Colonic mucosa (tissue), 4 donors: ENCODE results near the gene RNF5. TPM values are rescaled to one million over a fixed set of nuclear protein-coding genes. Genes with fewer than 3 reads are reported as not detected.

Experiments used
- DNase-seq: peaks from one replicate; pipeline ENCODE4 v3.0.0-alpha.2; 2020
- H3K27ac ChIP-seq: fragments of 200-600 bp; one replicate; pipeline ENCODE4 v1.8.0; 2021
- H3K27me3 ChIP-seq: fragments of 200-600 bp; one replicate; pipeline ENCODE4 v1.8.0; 2021
- H3K36me3 ChIP-seq: fragments of 200-600 bp; one replicate; pipeline ENCODE4 v1.8.0; 2021
- H3K4me1 ChIP-seq: fragments of 200-600 bp; one replicate; pipeline ENCODE4 v1.8.0; 2021; ENCODE audit warnings: mild to moderate bottlenecking
- H3K4me3 ChIP-seq: fragments of 200-600 bp; one replicate; pipeline ENCODE4 v1.8.0; 2021
- H3K9ac ChIP-seq, 2 donors: one replicate each; pipeline ENCODE4 v1.7.0; 2013; ENCODE audit warnings: control low read depth in 2 of 2, low read depth in 2 of 2, low read length in 2 of 2
- H3K9me3 ChIP-seq: fragments of 200-600 bp; one replicate; pipeline ENCODE4 v1.8.0; 2021
- intact Hi-C: fragments of 100-400 bp; cut with DNase I; formaldehyde crosslinking; loops from one replicate; pipeline ENCODE4 v1.14.1; 2022
- total RNA-seq, 2 donors: library from RNA; stranded (reverse); fragmentation: NEBNext Ultra II Directional in 1 of 2; extraction: Animal tissue kit (Norgen Biotek cat#: 25700) in 1 of 2; gene quantifications; one replicate each; pipeline ENCODE4 v1.2.1, GENCODE V29; 2021
- TF ChIP-seq, protein P1 (sequence below): fragments of 200-600 bp; IDR thresholded peaks from one replicate; pipeline ENCODE4 v1.8.0; 2022; ENCODE audit warnings: antibody characterized with exemption, mild to moderate bottlenecking
- donor health status: healthy.
- donor health status: DM: no; HTN: no; CAD: no.
- donor health status: DM: no; HTN: no; CAD: no.

The RNF5 gene, protein sequence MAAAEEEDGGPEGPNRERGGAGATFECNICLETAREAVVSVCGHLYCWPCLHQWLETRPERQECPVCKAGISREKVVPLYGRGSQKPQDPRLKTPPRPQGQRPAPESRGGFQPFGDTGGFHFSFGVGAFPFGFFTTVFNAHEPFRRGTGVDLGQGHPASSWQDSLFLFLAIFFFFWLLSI
- total RNA-seq = 10 to 100 TPM; 75.8 to 87.4 TPM

DNA sequence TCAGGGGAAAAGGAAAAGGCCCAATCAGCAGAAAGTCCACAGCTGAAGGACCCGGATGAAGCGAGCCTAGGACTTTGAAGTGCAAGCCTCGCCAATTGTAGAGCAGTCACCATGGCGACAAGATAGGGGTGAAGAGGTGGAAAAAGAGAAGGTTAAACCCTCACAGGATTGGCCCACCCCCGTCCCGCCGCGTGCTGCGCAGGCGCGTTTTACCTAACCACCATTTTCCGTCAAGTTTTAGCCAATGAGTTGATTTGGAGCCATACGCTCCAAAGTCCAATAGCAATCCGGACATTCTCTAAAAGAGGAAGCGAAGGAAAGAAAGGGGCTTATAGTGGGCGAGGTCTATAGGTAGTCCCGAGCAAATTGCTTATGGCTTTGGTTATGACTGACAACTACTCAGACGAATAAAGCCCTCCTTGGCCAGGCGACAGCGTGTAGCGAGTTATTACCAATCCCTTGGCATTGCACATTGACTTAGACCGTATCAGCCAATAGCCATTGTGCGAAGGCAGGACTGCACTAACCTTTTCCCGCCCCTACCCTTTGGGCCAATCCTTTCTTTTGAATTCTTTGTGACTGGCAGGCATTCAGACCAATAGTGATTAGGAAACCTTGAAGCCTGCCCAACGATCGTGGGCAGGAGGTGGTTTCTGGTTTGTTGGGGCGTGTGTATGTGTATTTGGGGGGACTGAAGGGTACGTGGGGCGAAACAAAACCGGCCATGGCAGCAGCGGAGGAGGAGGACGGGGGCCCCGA lies at the start of gene RNF5:
RNF5 (plus strand) TSS at position 618 of the 759 bp plus-strand sequence; CDS start at position 725, 107 bp downstream.
- H3K9ac ChIP-seq = peak within 1 kb of the TSS; percentile 90
- peak within 1 kb of the TSS; percentile 94 for H3K27ac ChIP-seq
- H3K4me3 ChIP-seq = peak within 1 kb of the TSS; percentile 77
- intact Hi-C loops = no loop called here
- peaks cover 19% of the 10 kb centered on the region for H3K4me1 ChIP-seq
- H3K27me3 ChIP-seq = no peaks in the 10 kb centered on the region
- no peaks in the 10 kb centered on the region for H3K9me3 ChIP-seq
- peak; percentile 99 for DNase-seq
- TF ChIP-seq, protein P1, sequence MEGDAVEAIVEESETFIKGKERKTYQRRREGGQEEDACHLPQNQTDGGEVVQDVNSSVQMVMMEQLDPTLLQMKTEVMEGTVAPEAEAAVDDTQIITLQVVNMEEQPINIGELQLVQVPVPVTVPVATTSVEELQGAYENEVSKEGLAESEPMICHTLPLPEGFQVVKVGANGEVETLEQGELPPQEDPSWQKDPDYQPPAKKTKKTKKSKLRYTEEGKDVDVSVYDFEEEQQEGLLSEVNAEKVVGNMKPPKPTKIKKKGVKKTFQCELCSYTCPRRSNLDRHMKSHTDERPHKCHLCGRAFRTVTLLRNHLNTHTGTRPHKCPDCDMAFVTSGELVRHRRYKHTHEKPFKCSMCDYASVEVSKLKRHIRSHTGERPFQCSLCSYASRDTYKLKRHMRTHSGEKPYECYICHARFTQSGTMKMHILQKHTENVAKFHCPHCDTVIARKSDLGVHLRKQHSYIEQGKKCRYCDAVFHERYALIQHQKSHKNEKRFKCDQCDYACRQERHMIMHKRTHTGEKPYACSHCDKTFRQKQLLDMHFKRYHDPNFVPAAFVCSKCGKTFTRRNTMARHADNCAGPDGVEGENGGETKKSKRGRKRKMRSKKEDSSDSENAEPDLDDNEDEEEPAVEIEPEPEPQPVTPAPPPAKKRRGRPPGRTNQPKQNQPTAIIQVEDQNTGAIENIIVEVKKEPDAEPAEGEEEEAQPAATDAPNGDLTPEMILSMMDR = no peak
- peaks cover 4% of the 10 kb centered on the region for H3K36me3 ChIP-seq

DNA sequence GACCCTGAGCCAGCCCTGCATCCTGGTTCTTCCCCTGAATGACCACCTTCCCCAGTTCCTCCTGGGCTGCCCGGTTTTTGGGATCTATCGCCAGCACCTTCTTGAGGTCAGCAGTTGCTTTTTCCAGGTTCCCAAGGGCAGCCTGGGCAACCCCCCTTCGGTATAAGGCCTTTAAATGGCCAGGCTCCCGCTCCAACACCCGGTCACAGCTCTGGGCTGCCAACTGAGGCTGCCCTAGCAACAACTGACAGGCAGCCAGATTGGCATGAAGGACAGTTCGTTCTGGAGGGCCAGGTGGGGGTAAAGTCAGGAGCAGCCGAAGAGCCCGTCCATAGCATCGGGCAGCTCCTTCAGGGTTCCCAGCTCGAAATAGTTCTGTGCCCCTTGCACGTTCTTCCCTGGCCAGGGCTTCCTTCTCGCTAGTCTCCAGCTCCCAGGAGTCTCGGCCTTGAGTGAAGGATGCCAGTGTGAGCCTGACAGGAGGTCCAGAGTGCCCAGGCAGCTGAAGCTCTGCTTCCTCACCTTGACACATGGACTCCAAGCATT lies 49.4 kb upstream of the RNF5 start:
- H3K27ac ChIP-seq = peak overlapping the region; percentile 75
- peaks cover 21% of the 10 kb centered on the region for H3K4me1 ChIP-seq
- H3K36me3 ChIP-seq = no peaks in the 10 kb centered on the region
- H3K4me3 ChIP-seq = peak overlapping the region; percentile 33
- no peaks in the 10 kb centered on the region for H3K9me3 ChIP-seq
- DNase-seq = no peak
- H3K9ac ChIP-seq = peak overlapping the region; percentile 13 to 90
- TF ChIP-seq, protein P1 = no peak
- H3K27me3 ChIP-seq = no peaks in the 10 kb centered on the region
- intact Hi-C loops = no loop called here

DNA sequence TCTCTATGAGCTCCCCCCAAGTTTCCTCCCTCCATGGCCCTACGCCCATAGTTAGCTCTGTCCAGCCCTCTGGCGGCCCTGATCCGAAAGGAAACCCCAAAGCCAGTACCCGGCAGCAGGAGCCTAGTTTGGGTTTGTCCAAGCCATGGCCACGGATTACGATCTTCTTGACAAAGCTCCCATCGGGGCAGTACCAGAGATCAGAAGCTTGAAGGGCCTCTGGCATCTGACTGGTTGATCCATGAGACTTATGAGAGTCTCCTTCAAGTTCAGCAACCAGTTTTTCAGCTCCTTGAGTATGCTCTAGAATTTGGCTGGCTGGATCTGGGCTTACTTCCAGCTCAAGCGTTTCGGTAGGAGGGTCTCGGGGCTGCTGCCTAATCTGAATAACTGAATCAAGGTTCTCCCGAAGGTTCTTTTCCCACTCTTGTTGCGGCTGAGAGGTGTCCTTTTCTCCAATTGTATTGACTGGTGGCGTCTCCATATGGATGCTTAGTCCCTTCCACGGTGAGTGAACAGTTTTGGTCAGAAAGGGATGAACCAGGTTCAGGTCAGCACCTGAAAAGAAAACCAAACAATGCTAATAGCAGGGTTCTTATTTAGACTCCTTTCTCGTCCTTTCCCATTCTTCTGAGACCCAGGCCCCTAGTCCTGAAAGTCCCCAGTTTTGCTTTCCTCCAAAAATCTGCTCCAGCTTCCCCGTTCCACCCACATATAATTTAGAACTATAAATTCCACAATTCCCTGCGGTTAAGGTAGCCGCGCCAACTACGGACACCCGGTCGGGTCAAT lies 48.7 kb upstream of the RNF5 start:
- intact Hi-C loops = no loop called here

DNA sequence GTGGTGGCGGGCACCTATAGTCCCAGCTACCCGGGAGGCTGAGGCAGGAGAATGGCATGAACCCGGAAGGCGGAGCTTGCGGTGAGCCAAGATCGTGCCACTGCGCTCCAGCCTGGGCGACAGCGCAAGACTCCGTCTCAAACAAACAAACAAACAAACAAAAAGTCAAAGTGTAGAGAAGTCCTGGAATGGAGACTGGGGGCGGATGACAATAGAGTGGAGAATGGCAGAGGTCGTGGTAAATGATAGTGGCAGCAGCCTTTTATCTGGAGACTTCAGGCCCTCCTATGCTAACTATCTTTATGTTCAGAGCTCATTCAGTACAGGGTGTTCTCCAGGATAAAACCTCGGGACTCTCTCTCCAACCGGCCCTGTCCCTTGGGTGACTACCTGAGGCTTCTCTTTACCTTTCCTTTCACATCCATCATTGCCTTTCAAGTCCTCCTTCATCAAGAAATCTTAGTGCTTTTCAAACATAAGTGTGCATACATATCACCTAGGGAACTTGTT lies 46.7 kb upstream of the RNF5 start:
- intact Hi-C loops = no loop called here
- Histone ChIP-seq H3K36me3 (no peaks in the 10 kb centered on the region), H3K9ac (no peak overlapping the region), H3K9me3 (no peaks in the 10 kb centered on the region), H3K27ac (no peak overlapping the region), H3K27me3 (no peaks in the 10 kb centered on the region), H3K4me1 (peaks cover 21% of the 10 kb centered on the region), H3K4me3 (no peak overlapping the region)
- no peak for DNase-seq
- TF ChIP-seq, protein P1 = no peak

More for the DNA sequence above, 48.7 kb upstream of the RNF5 start:
- no peak for DNase-seq
- H3K4me3 ChIP-seq = peak overlapping the region; percentile 33
- peaks cover 21% of the 10 kb centered on the region for H3K4me1 ChIP-seq
- no peaks in the 10 kb centered on the region for H3K27me3 ChIP-seq
- TF ChIP-seq, protein P1 = no peak
- peak overlapping the region; percentile 75 for H3K27ac ChIP-seq
- H3K9me3 ChIP-seq = no peaks in the 10 kb centered on the region
- H3K9ac ChIP-seq = peak overlapping the region; percentile 13 to 90
- no peaks in the 10 kb centered on the region for H3K36me3 ChIP-seq

DNA sequence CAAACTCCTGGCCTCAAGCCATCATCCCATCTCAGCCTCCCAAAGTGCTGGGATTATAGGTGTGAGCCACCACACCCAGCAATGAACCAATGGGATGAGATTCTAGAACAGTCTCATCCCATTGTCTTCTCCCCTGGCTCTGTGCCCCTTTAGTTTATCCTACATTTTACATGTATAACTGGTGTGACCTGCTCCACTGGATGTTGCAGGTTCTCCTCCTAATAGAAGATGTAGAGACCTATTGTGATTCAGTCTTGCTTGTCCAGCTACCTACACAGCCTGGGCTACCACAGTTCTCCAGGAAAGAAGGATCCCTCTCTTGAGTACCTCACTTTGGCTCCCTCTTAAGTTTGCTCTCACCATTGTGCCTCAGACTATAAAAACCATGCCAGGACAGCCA lies 46.1 kb upstream of the RNF5 start:
- intact Hi-C loops = no loop called here
- Histone ChIP-seq H3K9ac (no peak overlapping the region), H3K9me3 (no peaks in the 10 kb centered on the region), H3K27me3 (no peaks in the 10 kb centered on the region), H3K4me3 (no peak overlapping the region), H3K36me3 (no peaks in the 10 kb centered on the region), H3K4me1 (peaks cover 17% of the 10 kb centered on the region), H3K27ac (no peak overlapping the region)
- no peak for DNase-seq
- TF ChIP-seq, protein P1 = no peak
